ENCODE results near the gene RGPD4. TPM values are rescaled to one million over a fixed set of nuclear protein-coding genes. Genes with fewer than 3 reads are reported as not detected.
"Not testable (repeated sequence)": the region's sequence is repeated elsewhere in the genome, so short reads cannot be mapped to it uniquely, and the experiment has no call there.

RGPD4 gene
- total RNA-seq: not detected

GRCh38 chr2:107826749-107827148 lies at the start of gene RGPD4:
Gene RGPD4, plus strand, starts transcription at chr2:107826892. Its CDS starts 122 bp downstream, at chr2:107827014.
- TF ChIP-seq, protein P1, sequence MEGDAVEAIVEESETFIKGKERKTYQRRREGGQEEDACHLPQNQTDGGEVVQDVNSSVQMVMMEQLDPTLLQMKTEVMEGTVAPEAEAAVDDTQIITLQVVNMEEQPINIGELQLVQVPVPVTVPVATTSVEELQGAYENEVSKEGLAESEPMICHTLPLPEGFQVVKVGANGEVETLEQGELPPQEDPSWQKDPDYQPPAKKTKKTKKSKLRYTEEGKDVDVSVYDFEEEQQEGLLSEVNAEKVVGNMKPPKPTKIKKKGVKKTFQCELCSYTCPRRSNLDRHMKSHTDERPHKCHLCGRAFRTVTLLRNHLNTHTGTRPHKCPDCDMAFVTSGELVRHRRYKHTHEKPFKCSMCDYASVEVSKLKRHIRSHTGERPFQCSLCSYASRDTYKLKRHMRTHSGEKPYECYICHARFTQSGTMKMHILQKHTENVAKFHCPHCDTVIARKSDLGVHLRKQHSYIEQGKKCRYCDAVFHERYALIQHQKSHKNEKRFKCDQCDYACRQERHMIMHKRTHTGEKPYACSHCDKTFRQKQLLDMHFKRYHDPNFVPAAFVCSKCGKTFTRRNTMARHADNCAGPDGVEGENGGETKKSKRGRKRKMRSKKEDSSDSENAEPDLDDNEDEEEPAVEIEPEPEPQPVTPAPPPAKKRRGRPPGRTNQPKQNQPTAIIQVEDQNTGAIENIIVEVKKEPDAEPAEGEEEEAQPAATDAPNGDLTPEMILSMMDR (IDR thresholded peaks at IDR 0.05; ENCODE audit: low read depth): not testable (repeated sequence)

- TF ChIP-seq, protein P1 (IDR thresholded peaks at IDR 0.05; ENCODE audit: low read depth): no peak
Measured at GRCh38 chr2:107777974-107778373, 48.7 kb upstream of the RGPD4 start.

DNA sequence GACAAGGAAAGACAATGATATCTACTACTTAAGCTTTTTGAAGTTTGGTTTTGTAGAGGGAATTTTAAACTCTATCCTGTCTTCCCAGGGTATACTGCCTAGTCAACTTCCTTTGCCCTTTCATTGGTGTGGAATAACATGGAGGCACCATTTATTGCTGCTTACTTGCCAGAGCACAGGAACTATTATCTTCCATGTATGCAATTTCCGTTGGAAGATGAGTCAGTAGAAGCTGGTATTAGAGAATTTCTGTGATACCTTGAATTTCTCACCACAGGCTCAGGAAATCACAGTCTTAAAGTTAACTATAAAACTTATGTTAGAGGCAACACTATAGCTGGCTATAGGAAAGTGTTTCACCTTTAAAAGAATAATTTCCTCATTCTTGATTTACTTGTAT lies 40.9 kb upstream of the RGPD4 start:
- TF ChIP-seq, protein P1 (IDR thresholded peaks at IDR 0.05; ENCODE audit: low read depth): no peak

DNA sequence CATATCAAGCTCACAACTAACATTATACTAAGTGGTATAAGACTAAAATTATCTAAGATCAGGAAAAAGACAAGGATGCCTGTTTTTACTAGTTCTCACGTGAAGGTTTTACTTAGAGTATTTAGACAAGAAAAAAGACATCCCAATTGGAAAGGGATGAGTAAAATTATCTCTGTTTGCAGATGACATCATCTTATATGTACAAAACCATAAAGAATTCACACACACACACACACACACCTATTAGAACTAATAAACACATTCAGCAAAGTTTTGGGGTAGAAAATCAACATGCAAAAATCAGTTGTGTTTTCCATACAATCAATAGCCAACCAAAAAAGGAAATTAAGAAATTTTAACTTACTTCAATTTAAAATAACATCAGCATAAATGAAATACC lies 35.9 kb upstream of the RGPD4 start:
- TF ChIP-seq, protein P1 (IDR thresholded peaks at IDR 0.05; ENCODE audit: low read depth): no peak

DNA sequence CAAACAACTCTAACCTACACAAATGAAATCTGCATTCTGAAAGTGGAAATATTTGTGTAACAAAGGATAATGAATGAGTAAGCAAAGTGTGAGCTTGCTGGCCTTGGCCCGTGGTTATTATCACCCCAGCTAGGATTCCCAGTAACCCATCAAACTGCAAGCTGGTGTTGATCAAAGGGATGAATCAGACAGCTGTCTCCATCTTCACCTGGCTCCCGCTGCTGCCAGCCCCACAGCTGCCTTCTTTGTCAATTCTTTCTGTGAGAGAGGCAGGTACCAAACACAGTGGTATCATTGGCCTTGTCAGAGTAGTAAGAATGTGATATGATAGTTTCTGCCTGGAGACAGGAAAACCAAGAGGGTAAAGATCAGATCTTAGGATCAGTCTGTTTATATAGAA lies 25.2 kb upstream of the RGPD4 start:
- TF ChIP-seq, protein P1 (IDR thresholded peaks at IDR 0.05; ENCODE audit: low read depth): no peak

DNA sequence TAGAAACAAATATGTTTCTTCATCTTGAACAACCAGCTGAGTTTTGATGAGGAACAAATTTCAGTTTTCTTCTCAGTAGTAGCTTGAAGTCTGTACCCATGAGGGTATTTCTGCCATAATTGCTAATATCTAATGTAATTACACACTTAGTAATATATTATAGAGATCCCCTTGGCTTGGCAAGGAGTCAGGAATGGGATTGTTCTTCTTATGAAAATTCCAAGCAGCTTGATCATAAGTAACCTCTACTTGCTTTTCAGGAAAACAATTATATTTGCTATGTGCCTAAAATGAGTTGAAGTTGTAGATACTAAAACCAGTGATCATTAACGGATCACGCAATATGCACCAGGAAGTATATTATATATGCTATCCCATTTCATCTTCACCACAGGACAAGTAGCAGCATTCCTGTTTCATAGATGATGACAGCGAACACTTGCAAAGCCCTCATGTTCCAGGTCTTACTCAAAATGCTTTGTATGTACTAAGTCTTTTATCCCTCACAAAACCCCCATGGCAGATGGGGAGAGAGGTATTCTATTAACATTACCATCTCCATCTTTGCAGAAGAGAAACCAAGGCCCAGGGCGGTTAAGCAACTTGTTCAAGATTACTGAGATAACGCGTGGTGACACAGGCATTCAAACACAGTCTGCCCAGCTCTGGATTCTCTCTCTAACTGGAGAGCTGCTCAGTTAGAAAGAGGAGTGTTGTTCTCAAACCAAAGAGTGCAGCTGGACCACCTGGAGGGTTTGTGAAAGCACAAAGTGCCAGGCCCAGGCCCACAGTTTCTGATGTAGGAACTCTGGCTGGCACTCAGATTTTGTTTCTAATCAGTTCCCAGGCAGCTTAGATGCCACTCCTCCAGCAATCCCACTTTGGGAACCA lies 21.8 kb upstream of the RGPD4 start:
- TF ChIP-seq, protein P1 (IDR thresholded peaks at IDR 0.05; ENCODE audit: low read depth): no peak

GRCh38 chr2:107806901-107807300 lies 19.8 kb upstream of the RGPD4 start:
- TF ChIP-seq, protein P1 (IDR thresholded peaks at IDR 0.05; ENCODE audit: low read depth): no peak
